ENCODE results near the gene ATXN7.
A peak's percentile ranks its signal among the peaks of the same experiment; 100 is the strongest.

ATXN7 gene

DNA sequence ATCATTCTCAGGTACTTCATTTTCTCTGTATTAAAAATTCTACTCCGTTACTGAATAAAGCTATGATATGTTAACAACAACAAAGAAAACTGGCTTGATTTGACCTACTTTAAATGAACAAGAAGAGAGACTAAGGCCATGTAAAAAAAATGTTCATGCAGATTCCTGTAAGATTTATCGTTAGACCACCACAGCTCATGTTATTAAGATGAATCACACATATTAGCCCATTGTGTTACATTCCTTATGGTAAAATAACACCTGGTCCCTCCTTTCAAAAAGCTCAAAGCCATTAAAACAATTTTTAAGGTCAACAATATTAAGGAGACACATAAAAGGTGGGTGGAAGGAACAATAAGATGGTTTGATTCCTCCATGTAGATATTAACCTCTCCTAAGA lies 6.4 kb upstream of the ATXN7 start:
- no peak overlapping the region for H3K4me3 ChIP-seq (ENCODE audit: low read length)
- H3K4ac ChIP-seq (ENCODE audit: low read depth, low read length): no peak overlapping the region
- H2BK120ac ChIP-seq (ENCODE audit: low read depth, low read length): no peak overlapping the region
- no peaks in the 10 kb centered on the region for H3K36me3 ChIP-seq (ENCODE audit: control insufficient read depth, insufficient read depth, low read length)
- H4K5ac ChIP-seq (ENCODE audit: low read length): no peak overlapping the region
- no peak overlapping the region for H2AK5ac ChIP-seq (ENCODE audit: low read length)
- no peak overlapping the region for H3K4me2 ChIP-seq (ENCODE audit: low read length)
- H3K18ac ChIP-seq (ENCODE audit: low read length): no peak overlapping the region
- no peak for DNase-seq
- no peak overlapping the region for H4K8ac ChIP-seq (ENCODE audit: low read depth, low read length)
- H3K23ac ChIP-seq (ENCODE audit: low read length): no peak overlapping the region
- H2BK5ac ChIP-seq (ENCODE audit: low read length): no peak overlapping the region
- peaks cover 17% of the 10 kb centered on the region for H3K79me1 ChIP-seq (ENCODE audit: low read length)
- H3K9ac ChIP-seq (ENCODE audit: low read length): no peak overlapping the region
- H3K56ac ChIP-seq (ENCODE audit: low read length): no peak overlapping the region
- no peak overlapping the region for H2BK15ac ChIP-seq (replicated peaks; ENCODE audit: low read depth)
- H3K27me3 ChIP-seq (ENCODE audit: insufficient read depth, low read length, poor library complexity): no peaks in the 10 kb centered on the region
- peaks cover 34% of the 10 kb centered on the region for H3K79me2 ChIP-seq (ENCODE audit: control insufficient read depth, insufficient read depth, low read length)
- WGBS (ENCODE audit: extremely low coverage, insufficient coverage, low lambda C conversion rate): no CpG with 5 or more reads among the region's 2 CpGs
- peaks cover 9% of the 10 kb centered on the region for H3K4me1 ChIP-seq (ENCODE audit: control insufficient read depth, low read depth, low read length)
- H3K27ac ChIP-seq (ENCODE audit: low read depth, low read length): no peak overlapping the region

DNA sequence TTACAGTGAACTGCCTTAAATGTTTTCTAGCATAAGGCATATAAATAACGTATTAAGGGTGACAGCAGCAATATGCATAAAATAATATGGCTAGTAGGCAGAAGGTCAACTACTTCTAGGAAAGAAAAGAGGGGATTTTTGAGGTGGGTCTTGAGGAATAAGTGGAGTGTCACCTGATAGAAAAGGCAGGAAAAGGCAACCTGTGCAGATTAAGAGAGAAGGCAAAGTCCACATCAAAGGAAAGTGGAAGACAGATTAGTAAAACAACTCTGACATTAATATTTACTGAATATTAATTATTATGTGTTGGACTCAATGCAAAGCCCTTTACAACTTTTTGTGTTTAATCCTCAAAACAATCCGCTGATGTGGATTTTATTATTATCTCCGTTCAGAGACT lies 2.9 kb upstream of the ATXN7 start:
- no peak overlapping the region for H2BK15ac ChIP-seq (replicated peaks; ENCODE audit: low read depth)
- H3K4me2 ChIP-seq (ENCODE audit: low read length): no peak overlapping the region
- no peak overlapping the region for H4K8ac ChIP-seq (ENCODE audit: low read depth, low read length)
- no CpG with 5 or more reads among the region's 3 CpGs for WGBS (ENCODE audit: extremely low coverage, insufficient coverage, low lambda C conversion rate)
- H2AK5ac ChIP-seq (ENCODE audit: low read length): no peak overlapping the region
- no peaks in the 10 kb centered on the region for H3K36me3 ChIP-seq (ENCODE audit: control insufficient read depth, insufficient read depth, low read length)
- no peak overlapping the region for H3K4ac ChIP-seq (ENCODE audit: low read depth, low read length)
- no peak overlapping the region for H3K9ac ChIP-seq (ENCODE audit: low read length)
- H3K18ac ChIP-seq (ENCODE audit: low read length): no peak overlapping the region
- no peak overlapping the region for H3K56ac ChIP-seq (ENCODE audit: low read length)
- H3K79me1 ChIP-seq (ENCODE audit: low read length): peaks cover 16% of the 10 kb centered on the region
- no peak overlapping the region for H3K23ac ChIP-seq (ENCODE audit: low read length)
- peaks cover 11% of the 10 kb centered on the region for H3K4me1 ChIP-seq (ENCODE audit: control insufficient read depth, low read depth, low read length)
- H2BK5ac ChIP-seq (ENCODE audit: low read length): no peak overlapping the region
- DNase-seq: no peak
- no peak overlapping the region for H3K27ac ChIP-seq (ENCODE audit: low read depth, low read length)
- H3K79me2 ChIP-seq (ENCODE audit: control insufficient read depth, insufficient read depth, low read length): peaks cover 50% of the 10 kb centered on the region
- H3K27me3 ChIP-seq (ENCODE audit: insufficient read depth, low read length, poor library complexity): no peaks in the 10 kb centered on the region
- no peak overlapping the region for H4K5ac ChIP-seq (ENCODE audit: low read length)
- no peak overlapping the region for H2BK120ac ChIP-seq (ENCODE audit: low read depth, low read length)
- no peak overlapping the region for H3K4me3 ChIP-seq (ENCODE audit: low read length)

DNA sequence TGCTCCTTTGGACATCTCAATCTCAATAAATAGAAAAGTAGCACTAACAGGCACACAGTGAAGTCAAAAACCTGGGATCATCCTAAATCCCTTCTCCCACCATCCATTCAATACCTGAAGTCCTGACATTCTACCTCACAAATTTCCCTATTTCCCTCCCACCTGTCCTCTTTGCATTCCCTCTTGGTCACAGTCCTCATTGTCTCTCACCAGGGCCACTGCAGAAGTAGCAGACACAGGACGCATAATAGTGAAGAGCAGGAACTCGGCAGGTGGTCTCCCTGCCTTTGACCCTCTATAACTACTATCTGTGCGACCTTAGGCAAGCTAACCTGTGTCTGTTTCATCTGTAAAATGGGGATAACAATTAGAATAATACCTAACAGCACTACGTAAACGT lies 2.4 kb upstream of the ATXN7 start:
- H3K36me3 ChIP-seq (ENCODE audit: control insufficient read depth, insufficient read depth, low read length): no peaks in the 10 kb centered on the region
- H3K79me2 ChIP-seq (ENCODE audit: control insufficient read depth, insufficient read depth, low read length): peaks cover 52% of the 10 kb centered on the region
- no peaks in the 10 kb centered on the region for H3K27me3 ChIP-seq (ENCODE audit: insufficient read depth, low read length, poor library complexity)
- peaks cover 11% of the 10 kb centered on the region for H3K4me1 ChIP-seq (ENCODE audit: control insufficient read depth, low read depth, low read length)
- H3K23ac ChIP-seq (ENCODE audit: low read length): no peak overlapping the region
- no peak overlapping the region for H3K9ac ChIP-seq (ENCODE audit: low read length)
- H3K18ac ChIP-seq (ENCODE audit: low read length): no peak overlapping the region
- H2BK15ac ChIP-seq (replicated peaks; ENCODE audit: low read depth): no peak overlapping the region
- peak; percentile 72 for DNase-seq
- no CpG with 5 or more reads among the region's 5 CpGs for WGBS (ENCODE audit: extremely low coverage, insufficient coverage, low lambda C conversion rate)
- no peak overlapping the region for H2BK5ac ChIP-seq (ENCODE audit: low read length)
- no peak overlapping the region for H3K27ac ChIP-seq (ENCODE audit: low read depth, low read length)
- no peak overlapping the region for H3K4me3 ChIP-seq (ENCODE audit: low read length)
- peaks cover 16% of the 10 kb centered on the region for H3K79me1 ChIP-seq (ENCODE audit: low read length)
- no peak overlapping the region for H4K8ac ChIP-seq (ENCODE audit: low read depth, low read length)
- H3K4ac ChIP-seq (ENCODE audit: low read depth, low read length): no peak overlapping the region
- no peak overlapping the region for H2AK5ac ChIP-seq (ENCODE audit: low read length)
- peak overlapping the region; percentile 40 for H3K56ac ChIP-seq (ENCODE audit: low read length)
- no peak overlapping the region for H4K5ac ChIP-seq (ENCODE audit: low read length)
- no peak overlapping the region for H2BK120ac ChIP-seq (ENCODE audit: low read depth, low read length)
- no peak overlapping the region for H3K4me2 ChIP-seq (ENCODE audit: low read length)

DNA sequence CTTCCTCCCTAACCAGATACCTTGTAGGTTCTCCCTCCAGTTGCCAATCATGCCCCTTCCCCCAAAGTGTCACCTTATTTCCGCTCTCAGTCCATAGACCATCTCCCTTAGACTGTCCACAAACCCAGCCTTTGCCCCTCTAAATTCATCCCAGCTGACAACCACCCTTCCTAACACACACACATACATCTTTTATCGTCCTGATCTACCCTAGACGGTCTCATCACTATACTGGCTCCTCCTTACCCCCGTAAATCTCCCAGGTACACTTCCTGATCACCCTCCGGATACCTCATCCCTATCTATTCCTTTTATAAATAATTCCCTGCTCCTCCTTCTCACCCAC lies 890 bp upstream of the ATXN7 start:
- no peak overlapping the region for H4K8ac ChIP-seq (ENCODE audit: low read depth, low read length)
- H3K56ac ChIP-seq (ENCODE audit: low read length): peak overlapping the region; percentile 99
- peak overlapping the region; percentile 99 for H3K9ac ChIP-seq (ENCODE audit: low read length)
- peak overlapping the region; percentile 83 for H3K4me3 ChIP-seq (ENCODE audit: low read length)
- no peak overlapping the region for H4K5ac ChIP-seq (ENCODE audit: low read length)
- no peak overlapping the region for H3K4ac ChIP-seq (ENCODE audit: low read depth, low read length)
- no peak overlapping the region for H3K23ac ChIP-seq (ENCODE audit: low read length)
- no peak overlapping the region for H3K27ac ChIP-seq (ENCODE audit: low read depth, low read length)
- H3K4me1 ChIP-seq (ENCODE audit: control insufficient read depth, low read depth, low read length): peaks cover 11% of the 10 kb centered on the region
- no peak overlapping the region for H2BK15ac ChIP-seq (replicated peaks; ENCODE audit: low read depth)
- H2BK120ac ChIP-seq (ENCODE audit: low read depth, low read length): no peak overlapping the region
- H2AK5ac ChIP-seq (ENCODE audit: low read length): peak overlapping the region; percentile 96
- no CpG with 5 or more reads among the region's 5 CpGs for WGBS (ENCODE audit: extremely low coverage, insufficient coverage, low lambda C conversion rate)
- H3K79me1 ChIP-seq (ENCODE audit: low read length): peaks cover 16% of the 10 kb centered on the region
- H3K27me3 ChIP-seq (ENCODE audit: insufficient read depth, low read length, poor library complexity): no peaks in the 10 kb centered on the region
- no peaks in the 10 kb centered on the region for H3K36me3 ChIP-seq (ENCODE audit: control insufficient read depth, insufficient read depth, low read length)
- DNase-seq: no peak
- peak overlapping the region; percentile 98 for H3K18ac ChIP-seq (ENCODE audit: low read length)
- H3K79me2 ChIP-seq (ENCODE audit: control insufficient read depth, insufficient read depth, low read length): peaks cover 55% of the 10 kb centered on the region
- H2BK5ac ChIP-seq (ENCODE audit: low read length): peak overlapping the region; percentile 76
- peak overlapping the region; percentile 92 for H3K4me2 ChIP-seq (ENCODE audit: low read length)

DNA sequence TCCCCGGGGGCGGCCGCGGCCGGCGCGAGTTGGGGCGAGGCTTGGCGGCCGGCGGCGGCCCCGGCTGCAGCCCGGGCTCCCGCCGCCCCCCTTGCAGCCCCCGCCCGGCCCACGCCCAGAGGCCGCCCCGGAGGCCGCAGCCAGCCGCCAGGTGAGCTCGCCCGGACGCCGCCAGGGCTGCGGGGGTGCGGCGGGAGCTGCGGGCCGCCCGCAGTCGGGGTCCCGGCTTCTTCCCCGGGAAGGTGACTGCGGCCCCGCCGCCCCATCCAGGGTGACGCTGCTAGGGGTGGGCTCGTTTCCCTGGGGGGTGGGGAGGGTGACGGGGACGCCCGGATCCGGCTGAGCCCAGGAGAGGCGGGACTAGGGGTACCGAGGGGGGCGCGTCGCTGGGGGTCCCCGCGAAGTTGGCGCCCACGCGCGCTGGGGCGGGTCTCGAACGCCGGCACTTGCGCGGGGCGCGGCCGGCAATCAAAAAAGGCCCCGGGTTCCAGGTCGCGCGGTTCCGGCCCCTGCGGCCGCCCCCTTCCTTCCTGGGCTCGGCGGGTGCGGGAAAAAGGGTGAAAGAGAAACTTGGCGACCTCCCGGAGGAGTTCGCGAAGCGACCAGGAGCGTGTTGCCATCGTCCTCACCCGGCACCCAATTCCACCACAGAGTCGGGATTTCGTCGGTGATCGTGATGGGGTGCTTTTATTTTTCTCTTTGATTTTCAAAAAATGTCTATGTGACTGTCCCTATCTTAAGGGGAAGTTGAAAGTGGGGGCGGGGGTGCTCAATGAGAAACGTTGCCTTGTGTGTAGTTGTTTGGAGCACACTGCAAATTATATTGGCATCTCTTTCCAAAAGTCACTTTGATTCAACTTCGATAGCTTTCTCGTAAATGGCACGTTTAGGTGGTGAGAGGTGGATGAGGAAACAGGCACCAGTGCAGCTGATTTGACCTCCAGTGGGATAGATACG lies 619 bp downstream of the ATXN7 start:
- peak overlapping the region; percentile 1 for H3K23ac ChIP-seq (ENCODE audit: low read length)
- peak overlapping the region; percentile 92 for H3K4ac ChIP-seq (ENCODE audit: low read depth, low read length)
- peak overlapping the region; percentile 98 for H3K18ac ChIP-seq (ENCODE audit: low read length)
- peak overlapping the region; percentile 53 for H3K27ac ChIP-seq (ENCODE audit: low read depth, low read length)
- H3K56ac ChIP-seq (ENCODE audit: low read length): peak overlapping the region; percentile 91
- H3K9ac ChIP-seq (ENCODE audit: low read length): peak overlapping the region; percentile 91
- peak overlapping the region; percentile 88 for H2BK120ac ChIP-seq (ENCODE audit: low read depth, low read length)
- peak overlapping the region; percentile 47 for H3K4me2 ChIP-seq (ENCODE audit: low read length)
- no peak for DNase-seq
- H4K8ac ChIP-seq (ENCODE audit: low read depth, low read length): peak overlapping the region; percentile 67
- H3K4me3 ChIP-seq (ENCODE audit: low read length): peak overlapping the region; percentile 80
- no peak overlapping the region for H2BK15ac ChIP-seq (replicated peaks; ENCODE audit: low read depth)
- no peaks in the 10 kb centered on the region for H3K36me3 ChIP-seq (ENCODE audit: control insufficient read depth, insufficient read depth, low read length)
- no peaks in the 10 kb centered on the region for H3K27me3 ChIP-seq (ENCODE audit: insufficient read depth, low read length, poor library complexity)
- H2BK5ac ChIP-seq (ENCODE audit: low read length): no peak overlapping the region
- H3K4me1 ChIP-seq (ENCODE audit: control insufficient read depth, low read depth, low read length): peaks cover 8% of the 10 kb centered on the region
- H2AK5ac ChIP-seq (ENCODE audit: low read length): no peak overlapping the region
- H3K79me2 ChIP-seq (ENCODE audit: control insufficient read depth, insufficient read depth, low read length): peaks cover 52% of the 10 kb centered on the region
- peaks cover 14% of the 10 kb centered on the region for H3K79me1 ChIP-seq (ENCODE audit: low read length)
- H4K5ac ChIP-seq (ENCODE audit: low read length): no peak overlapping the region
- WGBS (ENCODE audit: extremely low coverage, insufficient coverage, low lambda C conversion rate): no CpG with 5 or more reads among the region's 93 CpGs

Data from mesendoderm (in vitro differentiated cells).